ENCODE data around the gene CHST8.

The CHST8 gene

GRCh38 chr19:33674626-33675367 is 53.0 kb downstream of the CHST8 start:
- TF ChIP-seq CTCF (conservative IDR thresholded peaks at IDR 0.05; ENCODE audit: low read depth) = no peak
- POLR2A ChIA-PET (ENCODE audit: low non-redundant PET) = no interaction called here
- CTCF ChIA-PET = no interaction called here
- DNase-seq (ENCODE audit: low spot score) = no peak
- no peak overlapping the region for H3K27ac ChIP-seq

- no peak for TF ChIP-seq CTCF (conservative IDR thresholded peaks at IDR 0.05; ENCODE audit: low read depth)
- no peak overlapping the region for H3K27ac ChIP-seq
- no peak for DNase-seq (ENCODE audit: low spot score)
- ChIA-PET POLR2A (ENCODE audit: low non-redundant PET) (no interaction called here), CTCF (no interaction called here)
Measured at GRCh38 chr19:33675501-33676124, 53.9 kb downstream of the CHST8 start.

- H3K27ac ChIP-seq = no peak overlapping the region
- ChIA-PET CTCF (interaction anchor here (0.6 kb wide), 1 partner anchor 435 kb away, joined by 4 read pairs; no protein-coding TSS in a partner anchor), POLR2A (ENCODE audit: low non-redundant PET) (no interaction called here)
- DNase-seq (ENCODE audit: low spot score) = no peak
- TF ChIP-seq CTCF (conservative IDR thresholded peaks at IDR 0.05; ENCODE audit: low read depth) = no peak
Measured at GRCh38 chr19:33676999-33677665, 55.4 kb downstream of the CHST8 start.

GRCh38 chr19:33677745-33678426 is 56.1 kb downstream of the CHST8 start:
- ChIA-PET CTCF (no interaction called here), POLR2A (ENCODE audit: low non-redundant PET) (no interaction called here)
- DNase-seq (ENCODE audit: low spot score) = peak; percentile 11
- no peak for TF ChIP-seq CTCF (conservative IDR thresholded peaks at IDR 0.05; ENCODE audit: low read depth)
- no peak overlapping the region for H3K27ac ChIP-seq

GRCh38 chr19:33678796-33679585 is 57.2 kb downstream of the CHST8 start:
- no peak for TF ChIP-seq CTCF (conservative IDR thresholded peaks at IDR 0.05; ENCODE audit: low read depth)
- POLR2A ChIA-PET (ENCODE audit: low non-redundant PET) = no interaction called here
- no peak for DNase-seq (ENCODE audit: low spot score)
- CTCF ChIA-PET = interaction anchor here (0.6 kb wide), 2 partner anchors 111 to 195 kb away, joined by 3 to 4 read pairs; no protein-coding TSS in a partner anchor
- no peak overlapping the region for H3K27ac ChIP-seq

All from RWPE1 (cell line).